Mucosa of descending colon (tissue), 3 donors: Measurements from ENCODE around the gene CAPN7. TPM values are rescaled to one million over a fixed set of nuclear protein-coding genes. Genes with fewer than 3 reads are reported as not detected.

Source experiments
- ATAC-seq: fragments of 200-7000 bp; cut with Tn5 transposase; one replicate; pipeline ENCODE4 v1.9.1; 2020; ENCODE audit warnings: mild to moderate bottlenecking, moderate library complexity
- DNase-seq, 3 donors: peaks; one replicate each; pipeline ENCODE4 v3.0.0-alpha.2; 2020
- H3K36me3 ChIP-seq: fragments of 200-600 bp; one replicate; pipeline ENCODE4 v1.8.0; 2021; ENCODE audit warnings: low read depth, mild to moderate bottlenecking
- H3K4me1 ChIP-seq: fragments of 200-600 bp; one replicate; pipeline ENCODE4 v1.8.0; 2021; ENCODE audit warnings: low read depth, mild to moderate bottlenecking
- H3K4me3 ChIP-seq: fragments of 200-600 bp; one replicate; pipeline ENCODE4 v1.8.0; 2021; ENCODE audit warnings: mild to moderate bottlenecking
- H3K9me3 ChIP-seq: fragments of 200-600 bp; one replicate; pipeline ENCODE4 v1.8.0; 2021; ENCODE audit warnings: mild to moderate bottlenecking
- intact Hi-C, 2 donors: fragments of 100-400 bp; cut with DNase I in 1 of 2; cut with micrococcal nuclease in 1 of 2; formaldehyde crosslinking; loops; one replicate each; pipeline versions ENCODE4 v1.11.0 to v1.11.1; 2022; cut with DNase I, micrococcal nuclease
- total RNA-seq, 3 donors: library from RNA; stranded (reverse); fragmentation: NEBNext Ultra II Directional in 2 of 3; extraction: Animal tissue kit (Norgen Biotek cat#: 25700) in 2 of 3; gene quantifications; one replicate each; pipeline versions ENCODE4 v1.2.1 to v1.2.4, GENCODE V29; 2021 to 2023
- TF ChIP-seq, protein P1 (sequence below): fragments of 200-600 bp; IDR thresholded peaks from one replicate; pipeline ENCODE4 v1.8.0; 2022; ENCODE audit warnings: antibody characterized with exemption, mild to moderate bottlenecking
- donor health status: DM: no; HTN: no; CAD: no; lungs with moderate emphysema.
- donor health status: DM: no; HTN: no; CAD: no.
- donor health status: DM: no; HTN: yes; CAD: no.

CAPN7 gene
- total RNA-seq, 3 donors from 2014 or later, result 26.8 to 56.5 (median 44.9) TPM

DNA sequence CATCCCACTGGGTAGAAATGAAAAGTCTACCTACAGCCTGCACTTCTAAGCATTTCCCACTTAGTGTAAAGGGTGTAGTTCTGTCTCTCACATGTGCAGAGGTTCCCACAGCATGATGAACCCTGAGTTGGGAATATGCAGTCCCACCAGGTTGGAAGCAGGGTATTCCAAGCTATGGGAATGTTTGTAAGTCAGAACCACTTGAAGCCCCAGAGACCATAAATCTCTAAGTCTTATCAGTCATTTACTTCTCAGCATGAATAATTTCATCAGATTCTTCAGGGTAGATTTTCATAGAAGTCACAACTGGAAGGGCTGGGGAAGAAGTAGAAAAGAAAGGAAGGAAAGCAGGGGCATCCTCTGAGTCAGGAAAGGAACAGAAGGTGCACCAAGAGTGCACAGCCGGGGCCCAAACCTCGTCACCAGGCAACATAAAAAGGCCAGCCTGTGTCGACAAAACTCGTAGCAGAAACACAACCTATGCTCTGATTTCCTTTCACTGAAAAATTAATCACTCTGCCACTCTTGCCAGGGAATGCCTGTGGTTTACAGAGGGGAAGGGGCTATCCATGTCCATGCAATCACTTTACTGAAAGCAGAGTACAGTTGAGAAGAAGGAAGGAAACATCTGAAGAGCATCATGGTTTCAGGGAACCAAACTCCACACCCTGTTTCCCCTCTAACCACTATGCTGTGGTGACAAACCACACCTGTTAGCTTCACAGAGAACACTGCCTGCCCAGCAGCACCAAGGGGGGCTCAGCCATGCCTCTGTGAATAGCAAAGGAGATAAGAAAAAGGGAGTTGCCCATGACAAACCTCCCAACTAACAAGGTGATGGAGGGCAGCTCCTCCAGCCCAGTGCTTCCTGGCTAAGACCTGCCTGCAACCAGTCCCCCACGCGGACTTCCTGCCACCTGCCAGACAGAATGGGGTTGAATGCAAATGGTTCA, 85.8 kb downstream of the CAPN7 start:
- DNase-seq (peak in 2 of 3 donors; percentile 35 to 78), ATAC-seq (peak; percentile 70)
- intact Hi-C loops, result no loop called here
- H3K4me3 ChIP-seq, result no peak overlapping the region
- H3K4me1 ChIP-seq, result peaks cover 10% of the 10 kb centered on the region
- H3K36me3 ChIP-seq, result no peaks in the 10 kb centered on the region
- no peaks in the 10 kb centered on the region for H3K9me3 ChIP-seq
- TF ChIP-seq, protein P1, sequence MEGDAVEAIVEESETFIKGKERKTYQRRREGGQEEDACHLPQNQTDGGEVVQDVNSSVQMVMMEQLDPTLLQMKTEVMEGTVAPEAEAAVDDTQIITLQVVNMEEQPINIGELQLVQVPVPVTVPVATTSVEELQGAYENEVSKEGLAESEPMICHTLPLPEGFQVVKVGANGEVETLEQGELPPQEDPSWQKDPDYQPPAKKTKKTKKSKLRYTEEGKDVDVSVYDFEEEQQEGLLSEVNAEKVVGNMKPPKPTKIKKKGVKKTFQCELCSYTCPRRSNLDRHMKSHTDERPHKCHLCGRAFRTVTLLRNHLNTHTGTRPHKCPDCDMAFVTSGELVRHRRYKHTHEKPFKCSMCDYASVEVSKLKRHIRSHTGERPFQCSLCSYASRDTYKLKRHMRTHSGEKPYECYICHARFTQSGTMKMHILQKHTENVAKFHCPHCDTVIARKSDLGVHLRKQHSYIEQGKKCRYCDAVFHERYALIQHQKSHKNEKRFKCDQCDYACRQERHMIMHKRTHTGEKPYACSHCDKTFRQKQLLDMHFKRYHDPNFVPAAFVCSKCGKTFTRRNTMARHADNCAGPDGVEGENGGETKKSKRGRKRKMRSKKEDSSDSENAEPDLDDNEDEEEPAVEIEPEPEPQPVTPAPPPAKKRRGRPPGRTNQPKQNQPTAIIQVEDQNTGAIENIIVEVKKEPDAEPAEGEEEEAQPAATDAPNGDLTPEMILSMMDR, result no peak

- ATAC-seq, result peak; percentile 4
- Histone ChIP-seq H3K4me1 (peaks cover 10% of the 10 kb centered on the region), H3K36me3 (no peaks in the 10 kb centered on the region), H3K9me3 (no peaks in the 10 kb centered on the region), H3K4me3 (no peak overlapping the region)
- TF ChIP-seq, protein P1, result no peak
- intact Hi-C loops, result no loop called here
- peak in 1 of 3 donors; percentile 70 for DNase-seq
Measured at GRCh38 chr3:15292765-15293522, 86.9 kb downstream of the CAPN7 start.

DNA sequence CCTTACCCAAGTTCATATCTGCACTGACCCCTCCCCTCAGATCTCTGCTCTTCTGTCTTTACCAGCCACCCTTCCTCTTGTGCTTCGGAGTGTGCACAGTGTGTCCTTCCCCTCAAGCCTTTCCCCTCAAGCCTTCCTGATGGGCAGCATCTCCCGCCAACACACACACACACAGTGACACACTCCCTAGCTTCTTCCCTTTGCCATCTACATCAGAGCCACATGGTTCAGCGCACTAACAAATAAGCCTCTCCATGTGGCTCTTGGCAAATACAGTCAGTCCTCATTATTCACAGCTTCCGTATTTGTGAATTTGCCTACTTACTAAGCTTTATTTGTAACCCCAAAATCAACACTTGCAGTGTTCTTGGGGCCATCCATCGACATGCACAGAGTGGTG, 88.9 kb downstream of the CAPN7 start:
- no peak for DNase-seq
- TF ChIP-seq, protein P1, result no peak
- Histone ChIP-seq H3K4me3 (no peak overlapping the region), H3K9me3 (no peaks in the 10 kb centered on the region), H3K36me3 (no peaks in the 10 kb centered on the region), H3K4me1 (peaks cover 12% of the 10 kb centered on the region)
- peak; percentile 28 for ATAC-seq
- intact Hi-C loops, result no loop called here

GRCh38 chr3:15295506-15295905, 89.5 kb downstream of the CAPN7 start:
- ATAC-seq (peak; percentile 40), DNase-seq (peak in 1 of 3 donors; percentile 45)
- intact Hi-C loops, result no loop called here
- Histone ChIP-seq H3K4me3 (no peak overlapping the region), H3K9me3 (no peaks in the 10 kb centered on the region), H3K36me3 (no peaks in the 10 kb centered on the region), H3K4me1 (peaks cover 12% of the 10 kb centered on the region)
- TF ChIP-seq, protein P1, result no peak

GRCh38 chr3:15297608-15298350, 91.7 kb downstream of the CAPN7 start:
- no peak for ATAC-seq
- intact Hi-C loops, result no loop called here
- no peaks in the 10 kb centered on the region for H3K36me3 ChIP-seq
- no peak for DNase-seq
- no peaks in the 10 kb centered on the region for H3K9me3 ChIP-seq
- H3K4me3 ChIP-seq, result no peak overlapping the region
- peaks cover 11% of the 10 kb centered on the region for H3K4me1 ChIP-seq
- TF ChIP-seq, protein P1, result no peak
